ENCODE data around the gene MECP2. TPM values are rescaled to one million over a fixed set of nuclear protein-coding genes. Genes with fewer than 3 reads are reported as not detected.

Gene MECP2
- total and polyA plus RNA-seq, 2 of the 13 experiments (the other 11 are each of a cell fraction or from before 2014, with no cell fraction given), result 7.9 to 18.1 TPM

- TF ChIP-seq UBTF (CRISPR knock-in tag; IDR thresholded peaks at IDR 0.05) (no peak), HOXA9 (CRISPR knock-in tag; IDR thresholded peaks at IDR 0.05; ENCODE audit: borderline replicate concordance) (no peak), TRIM22 (IDR thresholded peaks at IDR 0.05) (no peak)
These were observed 49.1 kb downstream of the MECP2 start (continued) for GRCh38 chrX:154048398-154048797.

GRCh38 chrX:154046940-154047610 lies 50.4 kb downstream of the MECP2 start:
- Histone ChIP-seq H3K4me2 (ENCODE audit: low read depth, low read length) (no peak overlapping the region), H2AFZ (ENCODE audit: low read length) (no peak overlapping the region), H3K9me3 (ENCODE audit: low read length) (no peaks in the 10 kb centered on the region), H3K79me2 (ENCODE audit: insufficient read depth, low read length) (peaks cover 19% of the 10 kb centered on the region), H3K9ac (ENCODE audit: insufficient read depth, low read depth, low read length) (no peak overlapping the region), H3K4me3 (replicated peaks in 1 of 3; ENCODE audit: insufficient read depth in 1 of 3, low read depth in 2 of 3, low read length in 3 of 3) (no peak overlapping the region), H3K27ac (ENCODE audit: extremely low read length, insufficient read depth, low read length) (no peak overlapping the region), H3K36me3 (replicated peaks in 1 of 2; ENCODE audit: control insufficient read depth in 1 of 2, insufficient read depth in 2 of 2, low read length in 2 of 2) (peaks cover 3 to 13% of the 10 kb centered on the region in 2 experiments; a peak in 3 of 5 replicates), H3K27me3 (ENCODE audit: control insufficient read depth in 1 of 2, insufficient read depth in 2 of 2, low read length in 2 of 2) (no peaks in the 10 kb centered on the region; a peak in 1 of 5 replicates), H3K4me1 (ENCODE audit: insufficient read depth, low read length) (peaks cover 9% of the 10 kb centered on the region), H4K20me1 (ENCODE audit: insufficient read depth, low read length) (no peaks in the 10 kb centered on the region)
- DNase-seq (ENCODE audit: low spot score) (no peak), FAIRE-seq (no peak), ATAC-seq (no peak)
- CTCF ChIA-PET (ENCODE audit: low intra/inter-chr PET ratio, low total read pairs), result no interaction called here
- intact Hi-C loops (cut with micrococcal nuclease; ENCODE audit: unreplicated experiment), result no loop called here
- POLR2A ChIA-PET, result no interaction called here
- BruUV-seq (replicated peaks), result no TSS peak
- in situ Hi-C loops (cut with HindIII; ENCODE audit: extremely low pct_ligation_motif_present, low pct_unique_long_range_greater_than_20kb), result no loop called here
- WGBS (ENCODE audit: low lambda C conversion rate), result 91% methylated on average over 4 of the region's 4 CpGs
- TF ChIP-seq ZNF770 (CRISPR knock-in tag; IDR thresholded peaks at IDR 0.05) (no peak), NFYB (CRISPR knock-in tag; IDR thresholded peaks at IDR 0.05) (no peak), CBX5 (CRISPR knock-in tag; IDR thresholded peaks at IDR 0.05; ENCODE audit: borderline replicate concordance) (no peak), HBP1 (CRISPR knock-in tag; IDR thresholded peaks at IDR 0.05; ENCODE audit: low read depth) (no peak), CHD4 (IDR thresholded peaks at IDR 0.05; ENCODE audit: borderline replicate concordance, low read length) (no peak), ZXDC (CRISPR knock-in tag; IDR thresholded peaks at IDR 0.05) (no peak), BORCS8-MEF2B (CRISPR knock-in tag; IDR thresholded peaks at IDR 0.05) (no peak)
